ENCODE data around the gene ACSL5.

DNA sequence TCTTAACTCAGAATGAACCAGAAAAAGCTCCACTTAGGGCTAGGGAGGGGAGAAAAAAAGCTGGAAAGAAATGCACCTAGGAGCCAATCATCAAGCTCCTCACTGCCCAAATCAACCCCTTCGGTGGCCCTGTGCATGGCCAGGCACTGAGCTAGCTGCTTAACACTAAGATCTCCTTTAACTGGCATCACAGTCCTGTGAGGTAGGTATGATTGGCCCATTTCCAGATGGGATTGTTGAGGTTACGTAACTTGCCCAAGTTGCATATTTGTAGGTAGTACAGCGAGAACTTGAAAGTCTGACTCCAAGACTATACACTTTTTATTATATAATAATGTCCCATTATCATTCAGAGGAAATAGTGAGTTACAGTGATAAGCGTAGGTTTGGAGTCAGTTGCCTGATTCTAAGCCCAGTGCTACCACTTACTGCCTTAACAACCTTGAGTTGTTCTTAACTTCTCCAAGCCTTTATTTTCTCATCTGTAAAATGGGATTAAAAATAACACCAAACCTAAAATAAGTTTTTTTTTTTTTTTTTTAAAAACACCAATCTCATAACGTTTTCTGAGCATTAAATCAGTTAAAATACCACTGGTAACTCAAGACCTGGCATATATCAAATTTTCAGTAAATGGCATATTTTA, 37.2 kb upstream of the ACSL5 start:
- TF ChIP-seq, protein P1, sequence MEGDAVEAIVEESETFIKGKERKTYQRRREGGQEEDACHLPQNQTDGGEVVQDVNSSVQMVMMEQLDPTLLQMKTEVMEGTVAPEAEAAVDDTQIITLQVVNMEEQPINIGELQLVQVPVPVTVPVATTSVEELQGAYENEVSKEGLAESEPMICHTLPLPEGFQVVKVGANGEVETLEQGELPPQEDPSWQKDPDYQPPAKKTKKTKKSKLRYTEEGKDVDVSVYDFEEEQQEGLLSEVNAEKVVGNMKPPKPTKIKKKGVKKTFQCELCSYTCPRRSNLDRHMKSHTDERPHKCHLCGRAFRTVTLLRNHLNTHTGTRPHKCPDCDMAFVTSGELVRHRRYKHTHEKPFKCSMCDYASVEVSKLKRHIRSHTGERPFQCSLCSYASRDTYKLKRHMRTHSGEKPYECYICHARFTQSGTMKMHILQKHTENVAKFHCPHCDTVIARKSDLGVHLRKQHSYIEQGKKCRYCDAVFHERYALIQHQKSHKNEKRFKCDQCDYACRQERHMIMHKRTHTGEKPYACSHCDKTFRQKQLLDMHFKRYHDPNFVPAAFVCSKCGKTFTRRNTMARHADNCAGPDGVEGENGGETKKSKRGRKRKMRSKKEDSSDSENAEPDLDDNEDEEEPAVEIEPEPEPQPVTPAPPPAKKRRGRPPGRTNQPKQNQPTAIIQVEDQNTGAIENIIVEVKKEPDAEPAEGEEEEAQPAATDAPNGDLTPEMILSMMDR (IDR thresholded peaks at IDR 0.05) = no peak
- TF ChIP-seq EZH2phosphoT487 (IDR thresholded peaks at IDR 0.05) = no peak

Measured in neural progenitor cell (in vitro differentiated cells).